NCI-H1105 (cell line): Measurements from ENCODE around the gene AIG1.
"Not testable (repeated sequence)": the region's sequence is repeated elsewhere in the genome, so short reads cannot be mapped to it uniquely, and the experiment has no call there.

ENCODE experiments used
- DNase-seq: peaks from one replicate; lab custom pipeline; 2025; lab: John Stamatoyannopoulos, UW

The AIG1 gene

DNA sequence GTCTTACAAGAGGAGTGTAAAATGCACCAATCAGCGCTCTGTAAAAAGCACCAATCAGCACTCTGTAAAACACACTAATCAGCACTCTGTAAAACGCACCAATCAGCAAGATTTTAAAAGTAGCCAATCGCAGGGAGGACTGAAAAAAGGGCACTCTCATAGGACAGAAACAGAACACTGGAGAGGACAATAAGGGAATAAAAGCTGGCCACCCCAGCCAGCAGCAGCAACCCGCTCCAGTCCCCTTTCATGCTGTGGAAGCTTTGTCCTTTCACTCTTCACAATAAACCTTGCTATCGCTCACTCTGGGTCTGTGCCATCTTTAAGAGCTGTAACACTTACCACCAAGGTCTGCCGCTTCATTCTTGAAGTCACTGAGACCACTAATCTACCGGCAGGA is 1.7 kb upstream of the AIG1 start:
- DNase-seq, result no peak

DNA sequence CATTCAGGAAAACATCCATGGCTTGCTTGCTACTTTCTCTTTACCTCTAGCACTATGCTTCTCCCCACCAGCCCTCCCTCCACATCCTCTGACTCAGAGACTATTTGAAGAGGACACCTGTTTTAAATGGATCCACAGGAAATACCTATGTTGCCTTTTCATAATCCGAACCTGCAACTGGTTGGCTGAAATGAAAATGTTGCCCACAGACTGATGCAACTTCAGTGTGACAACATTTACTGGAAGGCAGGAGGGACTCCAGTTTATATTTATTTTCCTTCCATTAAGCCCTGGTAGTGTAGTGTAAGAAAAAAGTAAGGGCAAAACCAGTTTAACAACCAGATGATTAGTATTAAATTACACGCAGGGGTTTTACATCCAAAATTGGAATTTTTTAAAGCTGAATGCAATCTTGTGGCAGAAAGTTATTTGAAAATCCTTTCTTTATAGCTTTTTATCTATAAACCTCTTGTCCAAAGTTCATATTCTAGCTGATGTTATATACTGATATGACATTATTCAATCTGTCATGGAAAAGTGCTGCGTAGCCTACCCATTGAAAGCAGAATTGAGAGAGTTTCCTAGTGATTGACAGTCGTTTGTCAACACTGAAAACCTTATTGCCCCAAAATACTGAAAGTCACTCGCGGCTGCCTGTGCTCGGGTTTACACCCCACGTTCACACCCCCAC is 881 bp upstream of the AIG1 start:
- DNase-seq, result no peak

DNA sequence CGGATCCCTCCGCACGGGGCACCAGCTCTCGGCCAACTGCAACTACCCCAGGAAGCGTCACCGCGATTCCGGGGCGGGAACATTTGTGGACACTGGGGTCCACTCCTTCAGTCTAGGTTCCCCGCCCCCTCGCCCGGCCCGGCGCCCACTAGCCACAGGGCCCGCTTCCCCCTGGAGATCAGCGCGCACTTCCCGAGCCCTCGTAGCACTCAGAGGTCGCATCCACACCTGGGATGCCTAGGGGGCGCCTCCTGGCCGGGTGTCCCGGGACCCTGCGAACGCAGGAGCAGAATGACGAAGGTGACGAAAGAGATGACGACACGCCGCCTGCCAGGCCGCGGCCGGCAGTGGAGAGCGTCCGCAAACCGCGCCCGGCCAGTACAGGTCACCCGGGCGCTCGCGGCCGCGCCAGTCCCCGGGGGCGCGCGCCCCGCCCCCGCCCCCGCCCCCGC is 309 bp upstream of the AIG1 start:
- DNase-seq, result peak; percentile 35

DNA sequence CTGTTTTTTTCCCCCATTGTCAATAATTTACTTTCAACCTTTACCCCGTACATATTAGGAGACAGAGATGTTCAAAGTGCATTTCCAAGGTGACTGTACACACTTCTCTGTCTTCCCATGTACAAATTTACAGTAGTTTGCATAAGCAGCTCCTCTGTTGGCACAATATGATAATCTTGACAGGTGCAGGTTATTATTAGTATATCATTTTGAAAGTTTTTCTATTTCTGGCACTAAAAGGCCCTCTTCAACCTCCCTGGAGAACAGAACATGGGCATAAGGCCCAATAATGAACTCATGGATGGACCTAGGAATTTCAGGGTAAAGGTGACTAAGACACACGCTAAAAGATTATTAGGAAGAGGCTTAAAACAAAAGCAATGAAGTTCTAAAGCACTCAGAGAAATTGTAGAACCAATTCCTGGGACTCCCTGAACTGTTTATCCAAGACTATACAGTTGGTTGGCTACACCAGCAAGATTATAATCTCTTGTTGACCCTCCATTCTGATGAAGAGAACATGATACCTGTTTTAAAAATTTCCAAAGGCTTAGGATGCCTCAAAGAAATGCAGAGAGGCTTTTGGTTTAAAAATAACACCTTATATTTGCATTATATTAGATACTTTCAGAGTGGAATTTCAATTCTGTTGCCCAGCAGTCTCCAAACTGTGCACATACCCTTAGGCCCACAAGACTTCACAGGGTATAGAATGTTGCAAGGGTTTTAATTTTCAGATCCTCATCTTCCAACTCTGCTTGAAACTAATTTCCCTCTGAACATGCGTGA is 1.1 kb downstream of the AIG1 start:
- DNase-seq, result no peak

DNA sequence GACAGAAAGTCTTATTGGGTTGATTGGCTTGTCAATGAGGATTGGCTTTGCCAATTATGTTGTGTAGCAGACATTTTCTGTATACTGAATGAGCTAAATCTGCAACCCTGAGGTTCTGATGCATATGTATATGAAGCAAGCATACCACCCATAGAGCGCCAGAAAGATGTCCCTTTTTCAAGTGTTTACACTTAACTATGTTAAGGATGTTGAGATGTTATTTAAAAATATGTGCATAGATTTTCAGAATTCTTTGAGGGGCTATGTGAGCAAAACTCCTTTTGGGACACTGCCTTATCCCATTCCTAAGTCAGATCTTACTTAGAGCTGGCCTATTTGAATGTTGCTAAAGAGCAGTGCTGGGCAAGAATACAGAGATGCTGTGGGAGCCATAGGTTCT is 1.9 kb downstream of the AIG1 start:
- DNase-seq, result no peak

DNA sequence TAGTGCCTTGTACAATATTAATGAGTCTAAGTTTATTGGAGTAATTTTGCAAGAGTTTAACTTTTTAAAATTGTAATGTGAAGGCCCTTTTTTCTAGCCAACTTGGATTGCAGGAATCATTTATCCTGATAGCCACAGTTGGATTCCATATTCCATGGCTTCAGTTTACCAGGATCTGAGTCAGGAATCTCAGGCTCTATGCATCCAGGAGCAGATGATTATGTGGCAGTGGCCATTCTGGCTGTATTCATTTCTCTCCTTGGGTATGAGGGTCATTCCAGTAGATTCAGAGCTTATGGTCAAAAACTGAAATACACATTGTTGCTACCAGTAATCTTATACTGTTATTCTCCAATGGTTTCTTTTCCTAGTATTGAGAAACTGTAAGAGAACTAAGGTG is 2.9 kb downstream of the AIG1 start:
- no peak for DNase-seq

DNA sequence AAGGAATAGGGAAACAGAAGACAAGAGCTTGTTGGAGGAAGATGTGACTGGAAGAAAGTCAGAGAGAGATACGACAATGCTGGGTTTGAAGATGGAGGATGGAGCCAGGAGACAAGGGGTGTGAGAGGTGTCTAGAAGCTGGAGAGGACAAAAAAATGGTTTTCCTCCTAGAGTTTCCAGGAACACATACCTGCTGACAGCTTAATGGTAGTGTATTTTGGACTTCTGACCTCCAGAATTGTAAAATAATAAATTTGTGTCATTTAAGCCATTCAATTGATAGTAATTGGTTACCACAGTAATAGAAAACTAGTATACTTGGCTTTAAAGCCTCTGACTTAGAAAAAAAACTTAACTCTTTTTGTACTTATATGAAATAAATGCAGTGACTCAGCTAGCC is 3.6 kb downstream of the AIG1 start:
- no peak for DNase-seq

DNA sequence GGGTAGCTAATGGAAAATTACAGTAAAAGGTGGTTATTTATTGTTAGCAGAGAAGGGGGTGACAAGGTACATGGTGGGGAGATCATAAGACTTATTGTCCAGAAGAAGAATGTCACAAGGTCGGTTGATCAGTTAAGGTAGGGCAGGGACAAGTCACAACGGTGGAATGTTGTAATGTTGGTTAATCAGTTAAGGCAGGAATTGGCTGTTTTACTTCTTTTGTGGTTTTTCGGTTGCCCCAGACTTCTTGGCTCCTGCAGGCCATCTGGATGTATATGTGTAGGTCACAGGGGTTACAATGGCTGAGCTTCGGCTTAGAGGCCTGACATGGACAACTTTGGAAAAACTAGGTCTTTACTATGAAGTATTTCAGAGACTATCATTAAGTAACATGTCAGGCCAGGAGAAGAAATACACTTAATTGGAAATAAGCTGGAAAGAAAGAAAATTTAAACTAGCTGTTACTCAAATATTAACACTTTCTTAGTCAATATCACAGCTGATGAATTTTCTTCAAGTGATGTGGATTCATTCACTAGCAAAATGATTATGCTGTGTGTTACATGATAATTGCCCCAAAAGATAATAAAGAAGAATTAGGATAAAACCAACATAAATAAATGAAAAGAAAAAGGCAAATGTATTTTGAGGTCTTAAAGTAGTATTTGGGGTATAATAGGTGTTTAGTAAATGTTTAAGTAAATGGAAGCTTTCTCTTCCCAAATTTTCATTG is 4.4 kb downstream of the AIG1 start:
- DNase-seq, result no peak

DNA sequence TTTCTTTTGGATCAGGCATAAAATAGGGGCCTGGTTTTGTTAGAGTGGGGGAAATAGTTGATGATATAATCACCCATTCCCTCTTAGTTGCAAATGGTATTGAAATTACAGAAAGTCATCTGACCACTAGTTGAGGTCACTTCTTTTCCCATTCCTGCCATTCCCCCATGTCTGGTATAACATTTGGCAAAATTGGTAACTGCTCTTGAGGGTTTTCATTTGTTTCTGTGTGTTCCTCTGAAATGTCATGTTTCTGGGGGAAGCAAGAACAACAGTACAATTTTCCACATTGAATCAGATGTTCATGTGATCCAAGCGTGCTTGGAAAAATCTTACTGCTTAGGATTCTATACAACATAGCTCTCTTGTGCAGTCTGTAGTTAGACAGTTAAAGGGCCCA is 7.3 kb downstream of the AIG1 start:
- no peak for DNase-seq

DNA sequence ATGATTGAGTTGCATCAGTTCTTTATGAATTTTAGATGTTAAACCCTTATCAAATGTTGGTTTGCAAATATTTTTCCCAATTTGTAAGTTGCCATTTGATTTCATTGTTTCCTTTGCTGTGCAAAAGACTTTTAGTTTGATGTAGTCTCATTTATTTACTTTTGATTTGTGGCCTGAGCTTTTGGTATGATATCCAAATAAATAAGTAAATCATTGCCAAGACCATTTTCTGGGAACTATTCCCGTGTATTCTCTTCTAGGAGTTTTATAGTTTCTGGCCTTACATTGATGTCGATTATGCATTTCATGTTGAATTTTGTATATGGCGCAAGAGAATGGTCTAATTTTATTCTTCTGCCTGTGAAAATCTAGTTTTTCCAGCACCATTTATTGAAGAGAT is 13.4 kb downstream of the AIG1 start:
- no peak for DNase-seq

DNA sequence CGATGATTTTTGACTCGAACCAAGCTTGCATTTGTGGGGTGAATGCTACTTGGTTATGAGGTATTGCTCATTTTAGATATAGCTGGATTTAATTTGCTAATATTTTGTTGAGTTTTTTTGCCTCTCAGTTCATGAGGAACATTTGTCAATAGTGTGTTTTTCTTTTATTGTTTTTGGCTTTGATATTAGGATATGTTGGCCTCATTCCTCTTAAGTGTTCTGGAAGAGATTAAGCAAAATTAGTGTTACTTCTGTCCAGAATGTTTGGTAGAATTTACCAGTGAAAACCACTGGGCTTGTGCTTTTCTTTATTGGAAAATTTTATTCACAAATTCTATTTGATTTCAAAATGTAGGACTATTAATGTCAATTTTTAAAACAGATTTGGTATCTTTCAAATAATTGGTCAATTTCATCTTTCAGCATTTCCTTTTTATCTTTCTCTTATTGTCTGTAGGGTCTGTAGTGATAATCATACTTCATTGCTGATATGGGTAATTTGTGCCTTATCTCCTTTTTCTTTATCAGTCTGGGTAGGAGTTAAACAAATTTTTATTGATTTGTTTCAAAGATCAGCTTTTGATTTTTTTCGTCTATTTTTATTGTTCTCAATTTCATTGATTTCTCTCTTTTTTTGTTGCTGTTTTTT is 14.1 kb downstream of the AIG1 start:
- DNase-seq, result no peak

DNA sequence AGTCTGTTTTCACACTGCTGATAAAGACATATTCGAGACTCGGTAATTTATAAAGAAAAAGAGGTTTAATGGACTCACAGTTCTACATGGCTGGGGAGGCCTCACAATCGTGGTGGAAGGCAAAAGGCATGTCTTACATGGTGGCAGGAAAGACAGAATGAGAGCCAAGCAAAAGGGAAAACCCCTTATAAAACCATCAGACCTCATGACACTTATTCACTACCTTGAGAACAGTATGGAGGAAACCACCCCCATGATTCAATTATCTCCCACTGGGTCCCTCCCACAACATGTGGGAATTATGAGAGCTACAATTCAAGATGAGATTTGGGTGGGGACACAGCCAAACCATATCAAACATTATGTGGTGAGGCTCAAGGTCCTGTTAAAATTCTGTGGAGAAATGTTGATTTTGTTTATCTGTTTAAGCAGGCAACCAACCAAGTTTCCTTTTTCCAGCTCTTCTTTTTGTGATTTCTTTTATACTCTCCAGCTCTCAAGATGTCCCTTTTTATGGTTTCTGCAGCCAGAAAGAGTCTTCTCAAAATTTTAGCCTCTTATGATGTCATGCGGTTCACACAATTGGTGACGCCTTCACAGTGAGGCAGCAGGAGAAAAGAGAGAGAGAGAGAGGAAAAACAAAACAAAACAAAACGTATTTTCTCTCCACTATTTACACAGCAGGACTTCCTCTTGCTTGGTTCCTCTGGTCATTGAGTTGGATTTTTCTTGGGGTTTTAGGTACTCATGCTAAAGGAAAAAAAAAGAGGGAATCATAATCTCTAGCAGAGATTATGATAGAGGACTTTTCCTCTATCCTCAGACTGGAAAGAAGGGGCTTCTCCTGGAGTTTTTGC is 18.0 kb downstream of the AIG1 start:
- DNase-seq, result no peak

DNA sequence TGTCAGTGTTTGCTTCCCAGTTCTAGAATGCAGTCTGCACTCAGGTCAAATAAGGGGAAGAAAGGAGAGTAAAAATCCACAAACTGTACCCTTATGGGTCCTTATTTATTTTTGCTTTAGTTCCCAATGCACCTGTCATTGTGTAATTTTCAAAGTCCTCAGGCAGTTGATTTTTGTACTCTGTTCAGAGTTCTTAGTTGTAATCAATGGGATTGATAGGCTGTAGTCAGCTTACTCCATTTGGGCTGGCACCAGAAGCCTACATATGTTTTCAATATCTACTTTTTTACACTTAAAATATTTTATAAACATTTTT is 18.6 kb downstream of the AIG1 start:
- no peak for DNase-seq

DNA sequence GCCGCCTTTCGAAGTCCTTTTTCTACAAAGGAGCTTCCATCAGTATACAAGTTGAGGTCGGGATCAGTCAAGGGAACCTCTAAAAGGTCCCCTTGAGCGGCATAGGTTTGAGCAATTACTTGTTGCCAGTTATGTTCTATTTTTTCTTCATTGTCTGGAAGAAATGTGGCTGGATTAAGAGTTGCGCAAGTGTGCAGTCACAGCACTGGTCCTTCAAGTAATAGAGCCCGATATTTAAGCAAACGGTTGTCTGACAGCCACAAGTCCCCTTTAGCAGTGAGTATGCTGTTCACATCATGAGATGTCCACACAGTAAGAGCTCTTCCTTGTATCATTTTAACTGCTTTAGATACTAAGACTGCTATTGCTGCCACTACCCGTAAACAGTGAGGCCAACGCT is 21.6 kb downstream of the AIG1 start:
- DNase-seq, result not testable (repeated sequence)

DNA sequence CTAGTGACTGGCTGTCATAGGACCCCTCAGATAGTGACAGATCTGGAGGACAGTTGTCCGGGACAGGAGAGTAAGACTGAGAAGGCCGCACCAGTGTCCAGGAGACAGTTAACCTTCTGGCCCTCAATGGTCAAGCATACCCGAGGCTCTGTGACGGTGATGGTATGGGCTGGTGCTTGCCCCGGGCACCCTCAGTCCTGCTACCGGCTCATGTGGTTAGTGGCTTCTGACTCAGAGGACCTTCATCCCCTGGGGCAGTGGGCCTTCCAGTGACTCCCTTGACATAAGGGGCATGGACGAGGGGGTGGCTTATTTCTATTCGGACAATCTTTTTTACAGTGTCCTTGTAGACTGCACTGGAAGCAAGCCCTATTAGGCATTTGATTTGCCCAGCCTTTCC is 23.3 kb downstream of the AIG1 start:
- DNase-seq, result not testable (repeated sequence)

DNA sequence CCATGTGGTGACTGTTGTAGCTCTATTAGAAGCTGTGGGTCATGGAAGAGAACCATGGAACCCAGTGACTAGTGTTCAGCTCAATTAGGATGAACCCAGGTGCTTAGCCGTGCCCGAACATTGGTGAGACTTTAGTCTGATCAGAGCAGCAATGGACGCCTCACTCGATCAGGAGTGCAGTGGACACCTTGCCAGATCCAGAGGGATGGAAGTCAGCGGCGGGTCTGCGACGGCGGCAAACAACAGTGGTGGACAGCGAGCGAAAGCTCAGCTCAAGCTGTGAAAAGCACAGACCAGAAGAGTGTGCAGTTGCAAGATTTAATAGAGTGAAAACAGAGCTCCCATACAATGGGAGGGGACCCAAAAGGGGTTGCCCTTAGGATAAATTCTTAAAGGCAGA is 26.6 kb downstream of the AIG1 start:
- DNase-seq, result not testable (repeated sequence)

DNA sequence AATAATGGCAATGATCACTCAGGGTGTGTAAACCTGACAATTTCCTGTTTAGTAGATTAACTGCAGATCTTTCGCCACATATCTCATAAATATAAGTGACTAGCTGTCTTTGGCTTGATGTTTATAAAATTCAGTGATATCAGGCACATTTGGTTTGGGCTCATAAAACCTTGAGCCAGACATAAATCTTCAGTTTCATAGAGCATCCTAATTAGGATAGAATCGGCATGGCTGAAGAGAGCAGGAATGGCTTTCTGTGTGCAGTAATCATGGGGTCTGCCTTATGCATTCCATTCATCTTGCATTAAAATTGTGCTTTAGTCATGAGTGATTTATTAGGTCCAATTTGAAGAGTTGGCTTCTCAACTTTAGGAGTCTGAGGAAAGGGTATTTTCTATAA is 27.2 kb downstream of the AIG1 start:
- no peak for DNase-seq

DNA sequence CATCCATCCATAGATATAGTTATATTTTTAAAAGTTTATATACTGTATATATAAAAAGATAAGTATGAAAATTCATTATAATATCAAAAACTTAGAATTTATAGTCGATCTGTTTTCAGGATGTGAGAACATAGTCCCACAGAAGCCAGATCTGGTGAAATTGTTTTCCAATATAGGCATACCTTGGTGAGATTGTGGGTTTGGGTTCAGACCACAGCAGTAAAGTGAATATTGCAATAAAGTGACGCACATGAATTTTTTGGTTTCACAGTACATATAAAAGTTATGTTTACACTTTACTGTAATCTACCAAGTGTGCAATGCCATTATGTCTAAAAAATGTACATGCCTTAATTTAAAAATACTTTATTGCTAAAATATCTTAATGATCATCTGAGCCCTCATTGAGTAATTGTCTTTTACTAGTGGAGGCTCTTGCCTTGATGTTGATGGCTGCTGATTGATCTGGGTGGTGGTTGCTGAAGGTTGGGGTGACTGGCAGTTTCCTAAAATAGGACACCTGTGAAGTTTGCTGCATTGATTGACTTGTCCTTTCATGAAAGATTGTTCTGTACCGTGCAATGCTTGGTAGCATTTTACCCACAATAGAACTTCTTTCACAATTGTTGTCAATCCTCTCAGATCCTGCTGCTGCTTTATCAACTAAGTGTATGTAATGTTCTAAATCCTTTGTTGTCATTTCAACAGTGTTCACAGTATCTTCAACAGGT is 29.8 kb downstream of the AIG1 start:
- DNase-seq, result no peak

DNA sequence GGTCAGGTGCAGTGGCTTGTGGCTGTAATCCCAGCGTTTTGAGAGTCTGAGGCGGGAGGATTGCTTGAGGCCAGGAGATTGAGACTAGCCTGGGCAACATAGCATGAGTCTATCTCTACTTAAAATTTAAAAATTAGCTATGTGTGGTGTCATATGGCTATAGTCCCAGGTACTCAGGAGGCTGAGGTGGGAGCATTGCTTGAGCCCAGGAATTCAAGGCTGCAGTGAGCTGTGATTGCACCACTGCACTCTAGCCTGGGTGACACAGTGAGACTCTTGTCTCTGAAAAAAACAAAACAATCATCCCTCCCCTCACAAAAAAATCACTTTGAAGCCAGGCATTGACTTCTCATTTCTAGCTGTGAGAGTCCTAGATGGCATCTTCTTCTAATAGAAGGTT is 32.1 kb downstream of the AIG1 start:
- no peak for DNase-seq

DNA sequence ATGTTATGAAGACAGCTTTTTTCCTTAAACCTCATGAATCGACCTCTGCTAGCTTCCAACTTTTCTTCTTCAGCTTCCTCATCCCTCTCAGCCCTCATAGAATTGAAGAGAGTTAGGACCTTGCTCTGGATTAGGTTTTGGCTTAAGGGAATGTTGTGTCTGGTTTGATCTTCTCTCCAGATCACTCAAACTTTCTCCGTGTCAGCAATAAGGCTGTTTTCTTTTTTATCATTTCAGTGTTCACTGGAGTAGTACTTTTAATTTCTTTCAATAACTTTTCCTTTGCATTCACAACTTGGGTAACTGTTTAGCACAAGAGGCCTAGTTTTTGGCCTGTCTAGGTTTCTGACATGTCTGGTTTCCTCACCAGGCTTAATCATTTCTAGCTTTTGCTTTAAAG is 32.6 kb downstream of the AIG1 start:
- DNase-seq, result no peak

DNA sequence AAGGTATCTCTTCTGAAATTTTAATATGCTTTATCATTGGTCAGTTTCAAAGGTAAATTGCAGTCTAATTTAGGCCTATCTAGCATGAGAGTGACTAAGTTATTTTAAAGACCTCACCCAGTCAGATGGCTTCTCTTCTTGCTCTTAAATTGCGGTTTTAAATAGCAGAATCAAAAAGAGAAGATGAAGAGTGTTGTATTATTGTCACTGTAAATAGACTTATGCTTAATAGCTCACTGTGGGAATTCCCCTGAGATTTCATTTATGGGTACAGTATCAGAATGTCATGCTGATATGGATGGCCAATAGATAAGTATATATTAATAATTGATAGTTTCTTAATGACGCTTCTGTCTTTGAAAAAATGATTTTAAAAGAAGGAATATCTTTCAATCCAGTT is 35.7 kb downstream of the AIG1 start:
- DNase-seq, result no peak
